Measurements from ENCODE around the gene ECE1. TPM values are rescaled to one million over a fixed set of nuclear protein-coding genes. Genes with fewer than 3 reads are reported as not detected.

ECE1 gene
- total and polyA plus RNA-seq, 2 of the 8 experiments (the other 6 are each of a cell fraction or from before 2014, with no cell fraction given), result 21.4 to 36.8 TPM

DNA sequence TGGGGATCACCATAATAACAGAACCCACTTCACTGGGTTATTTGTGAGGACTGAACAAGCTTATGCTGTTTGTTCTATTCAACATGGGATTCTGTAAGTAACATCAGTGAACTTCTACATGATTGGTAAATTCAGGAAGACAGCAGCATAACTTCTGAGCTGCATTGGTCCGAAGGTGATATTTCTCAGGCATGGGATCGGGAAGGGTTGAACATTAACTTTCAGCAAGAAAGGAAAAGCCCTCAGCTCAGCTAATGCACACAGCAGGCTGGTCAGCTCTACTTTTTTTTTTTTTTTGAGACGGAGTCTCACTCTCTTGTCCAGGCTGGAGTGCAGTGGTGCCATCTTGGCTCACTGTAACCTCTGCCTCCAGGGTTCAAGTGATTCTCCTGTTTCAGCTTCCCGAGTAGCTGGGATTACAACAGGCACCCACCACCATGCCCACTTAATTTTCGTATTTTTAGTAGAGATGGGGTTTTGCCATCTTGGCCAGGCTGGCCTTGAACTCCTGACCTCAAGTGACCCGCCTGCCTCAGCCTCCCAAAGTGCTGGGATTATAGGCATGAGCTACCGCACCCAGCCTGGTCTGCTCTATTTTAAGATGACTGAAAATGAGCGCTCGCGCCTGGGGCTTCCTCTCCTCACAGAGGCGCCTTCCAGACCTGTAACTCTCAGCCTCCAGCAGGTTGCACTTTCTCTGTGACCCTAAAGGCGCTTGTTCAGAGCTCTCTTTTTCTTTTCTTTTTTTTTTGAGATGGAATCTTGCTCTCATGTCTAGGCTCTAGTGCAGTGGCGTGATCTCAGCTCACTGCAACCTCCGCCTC is 42.2 kb downstream of the ECE1 start:
- Histone ChIP-seq H3K23me2 (ENCODE audit: low read depth, low read length) (no peaks in the 10 kb centered on the region), H3K27me3 (replicated peaks in 1 of 4; ENCODE audit: control insufficient read depth in 3 of 4, extremely low read depth in 1 of 4, insufficient read depth in 3 of 4, low read length in 3 of 4) (no peaks in the 10 kb centered on the region), H2AK5ac (ENCODE audit: low read depth, low read length) (no peak overlapping the region), H3K4me2 (ENCODE audit: insufficient read depth in 1 of 2, low read depth in 2 of 2, low read length in 2 of 2) (no peak overlapping the region), H2BK120ac (replicated peaks; ENCODE audit: low read depth, low read length) (no peak overlapping the region), H2AFZ (ENCODE audit: low read length) (no peak overlapping the region), H2BK15ac (ENCODE audit: low read length) (no peak overlapping the region), H3K79me1 (ENCODE audit: low read depth, low read length) (no peaks in the 10 kb centered on the region), H3K18ac (ENCODE audit: extremely low read depth, low read length) (no peak overlapping the region), H3K23ac (ENCODE audit: insufficient read length) (no peak overlapping the region), H3K27ac (ENCODE audit: low read depth, low read length) (no peak overlapping the region), H2BK5ac (ENCODE audit: low read depth, low read length) (no peak overlapping the region), H4K20me1 (replicated peaks in 1 of 2; ENCODE audit: control insufficient read depth in 1 of 2, insufficient read depth in 2 of 2, low read length in 2 of 2) (peaks cover 0 to 2% of the 10 kb centered on the region in 2 experiments), H3K4me1 (replicated peaks in 1 of 4; ENCODE audit: control insufficient read depth in 3 of 4, insufficient read depth in 4 of 4, low read length in 3 of 4) (no peaks in the 10 kb centered on the region), H3K36me3 (ENCODE audit: control insufficient read depth in 2 of 4, insufficient read depth in 4 of 4, low read length in 3 of 4) (peaks cover 0 to 5% (median 0%) of the 10 kb centered on the region in 4 experiments; a peak in 2 of 8 replicates), H3K14ac (ENCODE audit: insufficient read length) (no peak overlapping the region), H3K4me3 (ENCODE audit: extremely low read depth in 1 of 4, insufficient read depth in 2 of 4, low read depth in 3 of 4, low read length in 4 of 4) (no peak overlapping the region), H3K9me3 (ENCODE audit: insufficient read depth in 2 of 2, low read depth in 1 of 2, low read length in 1 of 2) (no peaks in the 10 kb centered on the region), H3K4ac (replicated peaks; ENCODE audit: insufficient read length, low read depth, low read length) (no peak overlapping the region), H2BK20ac (ENCODE audit: low read length) (no peak overlapping the region), H4K8ac (ENCODE audit: extremely low read depth, insufficient read depth, low read length) (no peak overlapping the region), H3K79me2 (ENCODE audit: control insufficient read depth in 1 of 2, insufficient read depth in 2 of 2, low read length in 2 of 2) (no peaks in the 10 kb centered on the region), H2BK12ac (ENCODE audit: low read depth, low read length) (no peak overlapping the region), H3K56ac (replicated peaks; ENCODE audit: insufficient read length, low read depth, low read length) (no peak overlapping the region), H4K5ac (ENCODE audit: insufficient read length, low read depth, low read length) (no peak overlapping the region), H4K91ac (replicated peaks; ENCODE audit: insufficient read length, low read length) (no peak overlapping the region), H3K9ac (replicated peaks in 1 of 4; ENCODE audit: extremely low read depth in 1 of 4, low read depth in 3 of 4, low read length in 3 of 4) (no peak overlapping the region)
- CTCF ChIA-PET (ENCODE audit: partially characterized antibody), result interaction anchor here (0.6 to 13.8 kb wide), 17 partner anchors 8 to 817 kb away, joined by 3 to 199 read pairs (median 6); no protein-coding TSS in a partner anchor
- 90% methylated on average over 14 of the region's 14 CpGs; no CpG with 5 or more reads in 1 of the 2 experiments for WGBS, 2 experiments (ENCODE audit: extremely low coverage in 1 of 2, insufficient coverage in 1 of 2, insufficient read length in 1 of 2, insufficient replicate concordance in 2 of 2, low coverage in 1 of 2, low lambda C conversion rate in 2 of 2, missing lambda C conversion rate in 1 of 2)
- POLR2A ChIA-PET (ENCODE audit: partially characterized antibody), result interaction anchor here (1.0 kb wide), 1 partner anchor 43 kb away, joined by 3 read pairs; no protein-coding TSS in a partner anchor
- FAIRE-seq (no peak), DNase-seq (ENCODE audit: low read depth in 1 of 2, low spot score in 2 of 2) (no peak)
- TF ChIP-seq BRCA1 (IDR thresholded peaks at IDR 0.05; ENCODE audit: low read depth, low read length) (no peak), EZH2 (IDR thresholded peaks at IDR 0.05; ENCODE audit: low read depth, low read length, severe bottlenecking) (no peak), SP2 (IDR thresholded peaks at IDR 0.05; ENCODE audit: low read length) (no peak), POU5F1 (IDR thresholded peaks at IDR 0.05; ENCODE audit: low read depth, low read length) (no peak), JUND (IDR thresholded peaks at IDR 0.05; ENCODE audit: low read length) (no peak)
